NT2/D1 (cell line): Measurements from ENCODE around the gene TENM3.

Source experiments
- SUZ12 ChIP-seq: IDR thresholded peaks from 2 replicates; pipeline ENCODE4 v1.6.1; 2011; ENCODE audit not compliant: insufficient read length, insufficient read depth; ENCODE audit errors: extremely low read depth
- YY1 ChIP-seq: IDR thresholded peaks from 2 replicates; pipeline ENCODE4 v1.6.1; 2011; ENCODE audit not compliant: insufficient read length, insufficient read depth
- ZNF274 ChIP-seq: IDR thresholded peaks from 2 replicates; pipeline ENCODE4 v1.6.1; 2011; ENCODE audit warnings: mild to moderate bottlenecking, low read depth, low read length

- no peak for TF ChIP-seq ZNF274
- TF ChIP-seq YY1: no peak
- no peak for TF ChIP-seq SUZ12
These were observed 4.8 kb upstream of the TENM3 start for GRCh38 chr4:182238355-182238931.
